ENCODE data around the gene CCDC92B. TPM values are rescaled to one million over a fixed set of nuclear protein-coding genes. Genes with fewer than 3 reads are reported as not detected.

CCDC92B gene
- total RNA-seq, 4 donors from 2014 or later: 0.25 TPM; not detected in 3

- Histone ChIP-seq H3K4me1 (no peaks in the 10 kb centered on the region), H3K9me3 (no peaks in the 10 kb centered on the region), H3K4me3 (replicated peaks in 1 of 3) (no peak overlapping the region), H3K27me3 (no peaks in the 10 kb centered on the region), H3K36me3 (no peaks in the 10 kb centered on the region), H3K27ac (no peak overlapping the region)
- intact Hi-C loops (cut with DNase I): no loop called here
- no peak for DNase-seq
- WGBS, 2 donors: 80 to 84% methylated on average over 3 of the region's 3 CpGs
- TF ChIP-seq POLR2A (IDR thresholded peaks at IDR 0.05) (no peak), CTCF (IDR thresholded peaks at IDR 0.05) (no peak)
Observed at GRCh38 chr17:2736956-2737355, 12.5 kb downstream of the CCDC92B start.

- 87 to 91% methylated on average over 5 of the region's 5 CpGs for WGBS, 2 donors
Observed at GRCh38 chr17:2735896-2736295, 13.6 kb downstream of the CCDC92B start.

GRCh38 chr17:2734939-2735338 is 14.5 kb downstream of the CCDC92B start:
- Histone ChIP-seq H3K27me3 (no peaks in the 10 kb centered on the region), H3K36me3 (no peaks in the 10 kb centered on the region), H3K27ac (no peak overlapping the region), H3K4me3 (replicated peaks in 1 of 3) (no peak overlapping the region), H3K9me3 (no peaks in the 10 kb centered on the region), H3K4me1 (no peaks in the 10 kb centered on the region)
- TF ChIP-seq CTCF (IDR thresholded peaks at IDR 0.05): no peak
- intact Hi-C loops (cut with DNase I): no loop called here
- 78 to 80% methylated on average over 10 of the region's 10 CpGs for WGBS, 2 donors
- DNase-seq: no peak

More at GRCh38 chr17:2735896-2736295, 13.6 kb downstream of the CCDC92B start:
- intact Hi-C loops (cut with DNase I): no loop called here
- Histone ChIP-seq H3K27me3 (no peaks in the 10 kb centered on the region), H3K4me1 (no peaks in the 10 kb centered on the region), H3K27ac (no peak overlapping the region), H3K36me3 (no peaks in the 10 kb centered on the region), H3K9me3 (no peaks in the 10 kb centered on the region), H3K4me3 (replicated peaks in 1 of 3) (no peak overlapping the region)
- TF ChIP-seq CTCF (IDR thresholded peaks at IDR 0.05) (no peak), POLR2A (IDR thresholded peaks at IDR 0.05) (no peak)
- no peak for DNase-seq

- whole genome bisulfite sequencing, 2 donors: 87 to 89% methylated on average over 10 of the region's 10 CpGs
- H3K4me1 ChIP-seq: no peaks in the 10 kb centered on the region
- no peak for TF ChIP-seq CTCF (IDR thresholded peaks at IDR 0.05)
- no peak for TF ChIP-seq POLR2A (IDR thresholded peaks at IDR 0.05)
- no peaks in the 10 kb centered on the region for H3K36me3 ChIP-seq
- intact Hi-C loops (cut with DNase I): no loop called here
- H3K27me3 ChIP-seq: no peaks in the 10 kb centered on the region
- H3K4me3 ChIP-seq (replicated peaks in 1 of 3): no peak overlapping the region
- H3K27ac ChIP-seq: no peak overlapping the region
- no peaks in the 10 kb centered on the region for H3K9me3 ChIP-seq
- DNase-seq: no peak
Observed at GRCh38 chr17:2731807-2732206, 17.6 kb downstream of the CCDC92B start.

GRCh38 chr17:2730764-2731353 is 18.6 kb downstream of the CCDC92B start:
- Histone ChIP-seq H3K27me3 (no peaks in the 10 kb centered on the region), H3K27ac (no peak overlapping the region), H3K4me3 (replicated peaks in 1 of 3) (no peak overlapping the region), H3K4me1 (no peaks in the 10 kb centered on the region), H3K36me3 (no peaks in the 10 kb centered on the region), H3K9me3 (no peaks in the 10 kb centered on the region)
- no peak for DNase-seq
- intact Hi-C loops (cut with DNase I): no loop called here
- TF ChIP-seq CTCF (IDR thresholded peaks at IDR 0.05): no peak
- TF ChIP-seq POLR2A (IDR thresholded peaks at IDR 0.05): no peak
- 54 to 57% methylated on average over 11 to 15 of the region's 17 CpGs for WGBS, 2 donors

All from thyroid gland (tissue), 4 donors.